HCT116 (cell line): ENCODE results near the gene HES5. TPM values are rescaled to one million over a fixed set of nuclear protein-coding genes. Genes with fewer than 3 reads are reported as not detected.

ENCODE experiments used
- ATAC-seq: fragments of 200-7000 bp; cut with Tn5 transposase; 2 replicates; pipeline ENCODE4 v1.9.1; 2020; ENCODE audit warnings: mild to moderate bottlenecking, moderate library complexity
- BruUV-seq: library from RNA; stranded (reverse); fragments of 400-500 nt; replicated peaks from 2 replicates; lab custom pipeline; 2021; lab: Mats Ljungman, UMichigan
- CTCF ChIA-PET: fragments of 300-600 bp; sonication (Branson Sonifier 250); formaldehyde crosslinking; loops from one replicate; lab custom pipeline; 2021; ENCODE audit warnings: antibody characterized with exemption; lab: Charles Lee
- POLR2A ChIA-PET: fragments of 300-600, 350-600 bp; sonication (Branson Sonifier 250); formaldehyde crosslinking; loops from one replicate; lab custom pipeline; 2021; ENCODE audit warnings: antibody characterized with exemption; lab: Charles Lee
- RAD21 ChIA-PET, 2 experiments: fragments of 300-600 bp; sonication (Branson Sonifier 250); formaldehyde crosslinking; loops; one replicate each; lab custom pipeline; 2023; ENCODE audit warnings: low total read pairs in 2 of 2; ENCODE audit not compliant: uncharacterized antibody in 2 of 2, unreplicated experiment in 2 of 2, low non-redundant PET in 1 of 2; lab: Charles Lee
- DNase-seq: peaks from one replicate; pipeline ENCODE4 v3.0.0-alpha.2; 2010; ENCODE audit warnings: low read depth, low spot score
- H2AFZ ChIP-seq: fragments of 200-600 bp; shearing (Covaris generic), sonication (generic); 2 replicates; pipeline ENCODE4 v1.6.1; 2017; ENCODE audit warnings: low read depth, mixed run types, mixed read lengths, antibody characterized with exemption, low read length; ENCODE audit not compliant: poor library complexity, severe bottlenecking
- H3K27ac ChIP-seq: 2 replicates; pipeline ENCODE4 v1.5.1; 2012; ENCODE audit warnings: low read depth, low read length
- H3K27me3 ChIP-seq: fragments of 200-600 bp; sonication (generic); 2 replicates; pipeline ENCODE4 v1.6.1; 2016; ENCODE audit warnings: mixed run types, low read length, mixed read lengths; ENCODE audit not compliant: insufficient read depth
- H3K36me3 ChIP-seq, 2 experiments: fragments of 200-500 bp in 1 of 2; fragments of 200-600 bp in 1 of 2; sonication (Bioruptor generic) in 1 of 2; sonication (generic) in 1 of 2; 2 replicates each; pipeline versions ENCODE4 v1.5.1 to v1.6.1; 2014 to 2016; ENCODE audit warnings: low read length in 2 of 2, inconsistent platforms in 1 of 2, mixed read lengths in 1 of 2, mixed run types in 1 of 2; ENCODE audit not compliant: insufficient read depth in 2 of 2, control insufficient read depth in 1 of 2
- H3K4me1 ChIP-seq, 2 experiments: fragments of 200-600 bp in 1 of 2; sonication (generic) in 1 of 2; 2 replicates each; pipeline versions ENCODE4 v1.5.1 to v1.6.1; 2012 to 2017; ENCODE audit warnings: low read length in 2 of 2, inconsistent platforms in 1 of 2, mild to moderate bottlenecking in 1 of 2, mixed read lengths in 1 of 2, mixed run types in 1 of 2, moderate library complexity in 1 of 2; ENCODE audit not compliant: insufficient read depth in 2 of 2, control insufficient read depth in 1 of 2
- H3K4me2 ChIP-seq: fragments of 200-600 bp; sonication (generic); 2 replicates; pipeline ENCODE4 v1.6.1; 2017; ENCODE audit warnings: mixed run types, low read length, mixed read lengths
- H3K4me3 ChIP-seq, 2 experiments: fragments of 200-600 bp in 1 of 2; sonication (generic) in 1 of 2; replicated peaks in 1 of 2; 2 replicates each; pipeline ENCODE4 v1.5.1; 2011 to 2016; ENCODE audit warnings: low read length in 2 of 2, control low read depth in 1 of 2, low read depth in 1 of 2, mild to moderate bottlenecking in 1 of 2, mixed read lengths in 1 of 2, mixed run types in 1 of 2
- H3K79me2 ChIP-seq: fragments of 200-600 bp; sonication (generic); 2 replicates; pipeline ENCODE4 v1.6.1; 2017; ENCODE audit warnings: mild to moderate bottlenecking, mixed run types, low read length, moderate library complexity, mixed read lengths; ENCODE audit not compliant: insufficient read depth
- H3K9ac ChIP-seq: fragments of 200-600 bp; sonication (generic); 2 replicates; pipeline ENCODE4 v1.6.1; 2016; ENCODE audit warnings: low read length, mixed read lengths
- H3K9me2 ChIP-seq: fragments of 200-600 bp; sonication (generic), shearing (Covaris generic); 2 replicates; pipeline ENCODE4 v1.6.1; 2017; ENCODE audit warnings: mixed run types, mild to moderate bottlenecking, moderate library complexity; ENCODE audit not compliant: insufficient read depth
- H3K9me3 ChIP-seq, 2 experiments: fragments of 200-500 bp in 1 of 2; fragments of 200-600 bp in 1 of 2; sonication (Bioruptor generic) in 1 of 2; sonication (generic) in 1 of 2; 2 replicates each; pipeline ENCODE4 v1.6.1; 2014 to 2017; ENCODE audit warnings: low read length in 2 of 2, mixed read lengths in 2 of 2, inconsistent platforms in 1 of 2, low read depth in 1 of 2, mild to moderate bottlenecking in 1 of 2, mixed run types in 1 of 2, moderate library complexity in 1 of 2; ENCODE audit not compliant: control insufficient read depth in 1 of 2, insufficient read depth in 1 of 2
- H4K20me1 ChIP-seq: fragments of 200-600 bp; sonication (generic), shearing (Covaris generic); 2 replicates; pipeline ENCODE4 v1.6.1; 2017; ENCODE audit warnings: mixed run types, mild to moderate bottlenecking, moderate library complexity; ENCODE audit not compliant: insufficient read depth
- ATF3 ChIP-seq: IDR thresholded peaks from 2 replicates; pipeline ENCODE4 v1.6.1; 2012
- CBX3 ChIP-seq: IDR thresholded peaks from 2 replicates; pipeline ENCODE4 v1.6.1; 2012; ENCODE audit warnings: low read depth
- CEBPB ChIP-seq: IDR thresholded peaks from 2 replicates; pipeline ENCODE4 v1.6.1; 2012; ENCODE audit warnings: low read depth
- CTCF ChIP-seq, 3 experiments: fragments of 200-600 bp in 1 of 3; sonication (generic) in 1 of 3; IDR thresholded peaks in 2 of 3; conservative IDR thresholded peaks in 1 of 3; 2 replicates each; pipeline ENCODE4 v1.5.1; 2012 to 2017; ENCODE audit warnings: low read depth in 2 of 3, low read length in 2 of 3, antibody characterized with exemption in 1 of 3, borderline replicate concordance in 1 of 3, control low read depth in 1 of 3, mild to moderate bottlenecking in 1 of 3, mixed read lengths in 1 of 3, mixed run types in 1 of 3, moderate library complexity in 1 of 3; ENCODE audit not compliant: insufficient read depth in 1 of 3
- ELF1 ChIP-seq: IDR thresholded peaks from 2 replicates; pipeline ENCODE4 v1.6.1; 2012; ENCODE audit warnings: low read depth, borderline replicate concordance
- EZH2 ChIP-seq: fragments of 200-600 bp; sonication (generic); IDR thresholded peaks from 2 replicates; pipeline ENCODE4 v1.6.1; 2017; ENCODE audit warnings: antibody characterized with exemption, mixed run types
- EZH2phosphoT487 ChIP-seq: fragments of 200-600 bp; IDR thresholded peaks from 2 replicates; pipeline ENCODE4 v1.6.1; 2018; ENCODE audit warnings: antibody characterized with exemption, borderline replicate concordance
- JUND ChIP-seq: IDR thresholded peaks from 2 replicates; pipeline ENCODE4 v1.6.1; 2012
- MAX ChIP-seq: IDR thresholded peaks from 2 replicates; pipeline ENCODE4 v1.6.1; 2012
- POLR2A ChIP-seq: IDR thresholded peaks from 2 replicates; pipeline ENCODE4 v1.7.0; 2011; ENCODE audit warnings: borderline replicate concordance; ENCODE audit not compliant: insufficient read depth, insufficient read length; ENCODE audit errors: extremely low read depth
- POLR2AphosphoS5 ChIP-seq: IDR thresholded peaks from 2 replicates; pipeline ENCODE4 v1.6.1; 2011; ENCODE audit warnings: mild to moderate bottlenecking, low read depth, low read length, moderate library complexity
- RAD21 ChIP-seq: IDR thresholded peaks from 2 replicates; pipeline ENCODE4 v1.6.1; 2012; ENCODE audit warnings: low read depth, mild to moderate bottlenecking
- SIN3A ChIP-seq: IDR thresholded peaks from 2 replicates; pipeline ENCODE4 v1.6.1; 2012; ENCODE audit warnings: low read depth
- SP1 ChIP-seq: IDR thresholded peaks from 2 replicates; pipeline ENCODE4 v1.6.1; 2012; ENCODE audit warnings: low read depth
- SRF ChIP-seq: IDR thresholded peaks from 2 replicates; pipeline ENCODE4 v1.6.1; 2012; ENCODE audit warnings: low read depth
- TCF7L2 ChIP-seq: IDR thresholded peaks from 2 replicates; pipeline ENCODE4 v1.7.0; 2011; ENCODE audit warnings: borderline replicate concordance, inconsistent platforms; ENCODE audit not compliant: insufficient read depth, insufficient read length; ENCODE audit errors: extremely low read depth
- YY1 ChIP-seq: IDR thresholded peaks from 2 replicates; pipeline ENCODE4 v1.6.1; 2011; ENCODE audit warnings: low read length, low read depth, moderate library complexity, mild to moderate bottlenecking; ENCODE audit not compliant: insufficient replicate concordance; ENCODE audit errors: extremely low read depth
- ZBTB33 ChIP-seq: IDR thresholded peaks from 2 replicates; pipeline ENCODE4 v1.6.1; 2011; ENCODE audit warnings: mild to moderate bottlenecking, low read length, moderate library complexity; ENCODE audit not compliant: insufficient replicate concordance; ENCODE audit errors: extremely low read depth
- ZNF274 ChIP-seq: fragments of 200-500 bp; sonication (Bioruptor generic); IDR thresholded peaks from 2 replicates; pipeline ENCODE4 v1.6.1; 2014; ENCODE audit warnings: mild to moderate bottlenecking, low read depth, low read length, inconsistent platforms
- intact Hi-C: fragments of 100-400 bp; cut with micrococcal nuclease; formaldehyde crosslinking; loops from 2 replicates; pipeline ENCODE4 v1.10.0; 2022
- total RNA-seq: library from RNA; stranded (reverse); gene quantifications from one replicate; pipeline ENCODE4 v1.2.1, GENCODE V29; 2021; ENCODE audit not compliant: unreplicated experiment

The HES5 gene
- total RNA-seq, 1 experiment from 2014 or later = not detected

GRCh38 chr1:2530513-2531361 lies 674 bp upstream of the HES5 start:
- ChIA-PET CTCF (no interaction called here), RAD21 (no interaction called here), POLR2A (no interaction called here)
- Histone ChIP-seq H3K9ac (no peak overlapping the region), H3K9me2 (no peaks in the 10 kb centered on the region), H3K27ac (no peak overlapping the region; the same call in 1 of the 2 replicates), H3K27me3 (no peaks in the 10 kb centered on the region), H3K4me3 (no peak overlapping the region), H3K9me3 (no peaks in the 10 kb centered on the region), H4K20me1 (no peaks in the 10 kb centered on the region), H3K36me3 (no peaks in the 10 kb centered on the region), H3K4me1 (peaks cover 19 to 40% of the 10 kb centered on the region in 2 experiments; a peak in 3 of 4 replicates), H3K4me2 (no peak overlapping the region), H3K79me2 (peaks cover 3% of the 10 kb centered on the region), H2AFZ (no peak overlapping the region)
- ATAC-seq (no peak), DNase-seq (no peak)
- intact Hi-C loops = no loop called here
- no TSS peak for BruUV-seq
- TF ChIP-seq CTCF (IDR thresholded peaks at IDR 0.05 in 2 of 3, conservative IDR thresholded peaks at IDR 0.05 in 1 of 3; ENCODE audit: borderline replicate concordance in 1 of 3, insufficient read depth in 1 of 3, low read depth in 2 of 3, low read length in 2 of 3) = no peak
- no peak for TF ChIP-seq CEBPB
- no peak for TF ChIP-seq EZH2phosphoT487
- no peak for TF ChIP-seq SP1
- TF ChIP-seq MAX = no peak
- no peak for TF ChIP-seq YY1
- TF ChIP-seq POLR2A = no peak
- TF ChIP-seq ATF3 = no peak
- TF ChIP-seq SRF = no peak
- no peak for TF ChIP-seq CBX3
- no peak for TF ChIP-seq RAD21
- no peak for TF ChIP-seq POLR2AphosphoS5
- TF ChIP-seq EZH2 = no peak
- TF ChIP-seq ZNF274 = no peak
- no peak for TF ChIP-seq SIN3A
- TF ChIP-seq TCF7L2 = no peak
- no peak for TF ChIP-seq ELF1
- TF ChIP-seq ZBTB33 = no peak
- TF ChIP-seq JUND = no peak
